Spinal cord (tissue), 10 donors: ENCODE results near the gene ZDHHC16. TPM values are rescaled to one million over a fixed set of nuclear protein-coding genes. Genes with fewer than 3 reads are reported as not detected.

Source experiments
- DNase-seq, 6 donors: peaks; one replicate each; pipeline versions ENCODE4 v3.0.0 to v3.0.0-alpha.2; 2013 to 2015; ENCODE audit warnings: low spot score in 6 of 6, low read depth in 4 of 6
- H3K27ac ChIP-seq: one replicate; pipeline ENCODE4 v1.5.1; 2013; ENCODE audit warnings: low read depth, low read length, control low read depth
- H3K27me3 ChIP-seq: one replicate; pipeline ENCODE4 v1.6.1; 2013; ENCODE audit warnings: low read length; ENCODE audit not compliant: control insufficient read depth, insufficient read depth
- H3K36me3 ChIP-seq: one replicate; pipeline ENCODE4 v1.6.1; 2013; ENCODE audit warnings: low read length; ENCODE audit not compliant: control insufficient read depth, insufficient read depth
- H3K4me1 ChIP-seq: one replicate; pipeline ENCODE4 v1.6.1; 2013; ENCODE audit warnings: low read length; ENCODE audit not compliant: control insufficient read depth, insufficient read depth
- H3K4me3 ChIP-seq: one replicate; pipeline ENCODE4 v1.5.1; 2013; ENCODE audit warnings: low read depth, low read length, control low read depth
- H3K9me3 ChIP-seq: one replicate; pipeline ENCODE4 v1.6.1; 2013; ENCODE audit warnings: low read length; ENCODE audit not compliant: control insufficient read depth, insufficient read depth
- WGBS: methylation state at CpG from one replicate; pipeline ENCODE4 v1.1.5; 2013; ENCODE audit warnings: missing lambda C conversion rate; ENCODE audit not compliant: insufficient coverage; 5-methylcytosine and 5-hydroxymethylcytosine counted together
- polyA plus RNA-seq, 2 donors: library from polyadenylated mRNA; unstranded; fragments of 120-200 nt; gene quantifications; one replicate each; pipeline ENCODE4 v1.2.1, GENCODE V29; 2013; ENCODE audit not compliant: insufficient read length in 2 of 2
- small RNA-seq: library from RNA; depleted of rRNA; stranded (forward); fragments of <200 nt; gene quantifications from one replicate; pipeline ENCODE3, GENCODE V24; 2014; ENCODE audit warnings: low replicate concordance
- total RNA-seq, 2 donors: library from RNA; depleted of rRNA in 1 of 2; stranded (reverse); fragments of 120-200 nt in 1 of 2; fragments of >200 nt in 1 of 2; gene quantifications; one replicate each; pipeline versions ENCODE4 v1.2.3 to v1.2.4, GENCODE V29; 2013 to 2014
- donor health status: healthy.

ZDHHC16 gene
- total and polyA plus RNA-seq, 4 donors = 18.1 to 52.9 (median 45.7) TPM

DNA sequence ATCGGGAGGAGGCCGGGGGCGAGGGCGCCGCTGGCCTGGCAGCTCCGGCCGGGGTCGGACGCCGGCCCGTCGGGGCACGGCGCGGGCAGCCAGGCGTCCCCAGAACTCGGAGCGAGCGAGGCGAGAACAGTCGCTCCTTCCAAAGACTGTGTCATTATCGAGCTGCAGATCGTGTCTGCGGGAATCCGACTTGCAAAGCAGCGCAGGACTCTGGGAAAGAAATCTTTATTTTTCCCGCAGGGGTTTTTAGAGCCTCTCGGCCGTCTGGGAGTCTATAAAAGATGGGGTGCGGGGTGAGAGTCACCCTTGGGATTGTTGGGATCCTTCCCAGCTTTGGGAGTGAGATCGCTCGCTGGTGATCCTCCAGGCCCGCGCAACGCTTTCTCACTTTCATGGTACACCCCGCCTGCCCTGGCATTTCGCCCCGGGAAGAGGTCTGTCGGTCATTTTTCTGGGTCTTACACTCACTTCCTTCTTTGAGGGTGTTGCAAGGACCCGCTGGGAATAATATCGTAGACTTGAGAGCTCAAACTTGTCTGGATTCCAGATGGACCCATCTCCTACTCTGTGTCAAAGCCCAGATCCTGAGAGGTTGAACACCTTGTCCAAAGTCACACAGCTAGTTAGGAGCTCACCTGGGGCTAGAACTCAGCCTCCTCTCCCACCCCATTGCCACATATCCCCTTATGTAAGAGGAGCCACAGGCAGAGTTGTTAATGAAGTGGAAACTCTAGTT is 53.8 kb downstream of the ZDHHC16 start:
- Histone ChIP-seq H3K36me3 (no peaks in the 10 kb centered on the region), H3K27ac (peak overlapping the region; percentile 84), H3K27me3 (peaks cover 11% of the 10 kb centered on the region), H3K9me3 (no peaks in the 10 kb centered on the region), H3K4me3 (peak overlapping the region; percentile 100), H3K4me1 (peaks cover 25% of the 10 kb centered on the region)
- DNase-seq = peak in 2 of 6 donors; percentile 58 to 64
- WGBS = 2% methylated on average over 37 of the region's 41 CpGs

- H3K4me3 ChIP-seq = peak overlapping the region; percentile 100
- H3K27ac ChIP-seq = no peak overlapping the region
These were observed 54.3 kb downstream of the ZDHHC16 start for GRCh38 chr10:97500297-97500575.

DNA sequence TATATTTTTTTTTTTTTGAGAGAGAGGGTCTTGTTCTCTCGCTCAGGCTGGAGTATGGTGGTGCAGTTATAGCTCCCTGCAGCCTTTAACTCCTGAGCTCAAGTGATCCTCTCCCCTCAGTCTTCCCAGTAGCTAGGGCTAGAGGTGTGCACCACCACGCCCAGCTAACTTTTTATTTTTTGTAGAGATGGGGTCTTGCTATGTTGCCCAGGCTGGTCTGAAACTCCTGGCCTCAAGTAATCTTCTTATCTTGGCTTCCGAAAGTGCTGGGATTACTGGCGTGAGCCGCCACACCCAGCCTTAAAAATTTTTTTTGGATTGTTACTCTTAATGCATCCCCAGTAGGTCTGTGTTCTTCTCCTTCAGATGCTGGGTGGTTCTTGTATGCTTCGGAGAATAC is 56.9 kb downstream of the ZDHHC16 start:
- H3K9me3 ChIP-seq = no peaks in the 10 kb centered on the region
- DNase-seq = no peak
- no CpG with 5 or more reads among the region's 6 CpGs for WGBS
- H3K4me3 ChIP-seq = no peak overlapping the region
- peaks cover 12% of the 10 kb centered on the region for H3K4me1 ChIP-seq
- peaks cover 13% of the 10 kb centered on the region for H3K27me3 ChIP-seq
- no peak overlapping the region for H3K27ac ChIP-seq
- H3K36me3 ChIP-seq = no peaks in the 10 kb centered on the region

More at GRCh38 chr10:97500297-97500575, 54.3 kb downstream of the ZDHHC16 start:
- H3K27me3 ChIP-seq = peaks cover 11% of the 10 kb centered on the region
- no peaks in the 10 kb centered on the region for H3K36me3 ChIP-seq
- H3K9me3 ChIP-seq = no peaks in the 10 kb centered on the region
- peaks cover 20% of the 10 kb centered on the region for H3K4me1 ChIP-seq
- 88% methylated on average over 2 of the region's 2 CpGs for WGBS
- DNase-seq = no peak

GRCh38 chr10:97503406-97503805 is 57.4 kb downstream of the ZDHHC16 start:
- H3K36me3 ChIP-seq = no peaks in the 10 kb centered on the region
- H3K4me3 ChIP-seq = no peak overlapping the region
- H3K27me3 ChIP-seq = peaks cover 13% of the 10 kb centered on the region
- DNase-seq = no peak
- H3K4me1 ChIP-seq = peaks cover 12% of the 10 kb centered on the region
- WGBS = 86% methylated on average over 2 of the region's 3 CpGs
- H3K9me3 ChIP-seq = no peaks in the 10 kb centered on the region
- no peak overlapping the region for H3K27ac ChIP-seq

DNA sequence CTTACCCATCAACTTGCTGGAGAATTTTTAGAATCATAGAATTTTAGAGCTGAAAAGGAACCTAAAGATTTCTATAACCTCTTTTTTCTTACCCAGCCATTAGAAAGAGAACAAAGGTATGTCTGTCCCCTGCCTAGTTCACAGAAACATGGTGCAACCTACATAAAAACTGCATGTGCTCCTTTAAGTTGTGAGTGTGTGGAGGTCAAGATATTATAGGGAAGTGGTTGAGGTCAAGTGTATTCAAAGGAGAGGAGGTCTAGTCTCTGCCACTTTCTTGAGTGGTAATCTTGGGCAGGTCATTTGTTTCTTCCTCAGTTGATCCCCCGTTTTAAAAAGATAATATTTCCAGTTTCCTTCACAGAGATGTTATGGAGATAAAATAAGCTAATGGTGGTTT is 59.2 kb downstream of the ZDHHC16 start:
- no CpG with 5 or more reads among the region's 1 CpG for WGBS

GRCh38 chr10:97506199-97506991 is 60.4 kb downstream of the ZDHHC16 start:
- H3K4me3 ChIP-seq = no peak overlapping the region
- no peaks in the 10 kb centered on the region for H3K9me3 ChIP-seq
- 66% methylated on average over 2 of the region's 3 CpGs for WGBS
- peaks cover 2% of the 10 kb centered on the region for H3K27me3 ChIP-seq
- H3K27ac ChIP-seq = no peak overlapping the region
- H3K36me3 ChIP-seq = no peaks in the 10 kb centered on the region
- no peak for DNase-seq
- no peaks in the 10 kb centered on the region for H3K4me1 ChIP-seq

More for the DNA sequence above, 59.2 kb downstream of the ZDHHC16 start:
- Histone ChIP-seq H3K27me3 (peaks cover 8% of the 10 kb centered on the region), H3K9me3 (no peaks in the 10 kb centered on the region), H3K27ac (no peak overlapping the region), H3K36me3 (no peaks in the 10 kb centered on the region), H3K4me1 (peaks cover 5% of the 10 kb centered on the region), H3K4me3 (no peak overlapping the region)
- DNase-seq = no peak

Small RNA genes lying within 50 kb of the gene (small RNA-seq; reads per million reads assigned to genes)
- gene RF00019 = not detected

Other genes starting within 250 kb of the ZDHHC16 start
- gene ARHGAP19, start 153.5 kb upstream of the ZDHHC16 start, total RNA-seq = 10 to 100 TPM; 17.4 to 35.5 TPM
- 10 to 100 TPM; 11.6 to 16.4 TPM for gene ARHGAP19, start 153.5 kb upstream of the ZDHHC16 start, polyA plus RNA-seq
- 1 to 10 TPM; 2.6 to 3.0 TPM for gene FRAT1, start 126.9 kb upstream of the ZDHHC16 start, total RNA-seq
- 1 to 10 TPM; 7.3 to 8.1 TPM for gene FRAT1, start 126.9 kb upstream of the ZDHHC16 start, polyA plus RNA-seq
- gene FRAT2, start 111.4 kb upstream of the ZDHHC16 start, total RNA-seq = 10 to 100 TPM in 1 of 2 donors, 1 to 10 TPM in 1; 8.1 to 10.5 TPM
- 10 to 100 TPM; 11.2 to 11.6 TPM for gene FRAT2, start 111.4 kb upstream of the ZDHHC16 start, polyA plus RNA-seq
- gene RRP12, start 44.8 kb upstream of the ZDHHC16 start, total RNA-seq = 10 to 100 TPM in 1 of 2 donors, 1 to 10 TPM in 1; 9.7 to 18.0 TPM
- gene RRP12, start 44.8 kb upstream of the ZDHHC16 start, polyA plus RNA-seq = 10 to 100 TPM; 20.9 to 28.3 TPM
- gene PGAM1, start 20.0 kb upstream of the ZDHHC16 start, total RNA-seq = 100 to 1,000 TPM; 217 to 302 TPM
- 100 to 1,000 TPM; 381 to 404 TPM for gene PGAM1, start 20.0 kb upstream of the ZDHHC16 start, polyA plus RNA-seq
- gene EXOSC1, start 169 bp upstream of the ZDHHC16 start, total RNA-seq = 10 to 100 TPM; 28.8 to 47.9 TPM
- 10 to 100 TPM; 29.9 to 37.9 TPM for gene EXOSC1, start 169 bp upstream of the ZDHHC16 start, polyA plus RNA-seq
- gene MMS19, start 52.2 kb downstream of the ZDHHC16 start, total RNA-seq = 10 to 100 TPM; 63.6 to 68.9 TPM
- gene MMS19, start 52.2 kb downstream of the ZDHHC16 start, polyA plus RNA-seq = 10 to 100 TPM; 68.9 to 84.3 TPM
- 10 to 100 TPM in 1 of 2 donors, 1 to 10 TPM in 1; 4.6 to 11.3 TPM for gene UBTD1, start 52.7 kb downstream of the ZDHHC16 start, total RNA-seq
- 10 to 100 TPM; 15.3 to 16.4 TPM for gene UBTD1, start 52.7 kb downstream of the ZDHHC16 start, polyA plus RNA-seq
- gene ANKRD2, start 126.6 kb downstream of the ZDHHC16 start, total RNA-seq = under 1 TPM; 0.44 to 0.89 TPM
- gene ANKRD2, start 126.6 kb downstream of the ZDHHC16 start, polyA plus RNA-seq = 1 to 10 TPM in 1 of 2 donors, under 1 TPM in 1; 0.71 to 1.4 TPM
- gene HOGA1, start 138.2 kb downstream of the ZDHHC16 start, total RNA-seq = 1 to 10 TPM; 3.1 to 4.0 TPM
- 1 to 10 TPM; 2.6 to 4.0 TPM for gene HOGA1, start 138.2 kb downstream of the ZDHHC16 start, polyA plus RNA-seq
- gene C10orf62, start 143.5 kb downstream of the ZDHHC16 start, total RNA-seq = under 1 TPM in 1 of 2 donors, not detected in 1; 0.50 TPM
- under 1 TPM in 1 of 2 donors, not detected in 1; 0.26 TPM for gene C10orf62, start 143.5 kb downstream of the ZDHHC16 start, polyA plus RNA-seq
- 10 to 100 TPM; 19.2 to 27.8 TPM for gene MORN4, start 187.3 kb downstream of the ZDHHC16 start, total RNA-seq
- gene MORN4, start 187.3 kb downstream of the ZDHHC16 start, polyA plus RNA-seq = 10 to 100 TPM; 44.0 to 45.7 TPM
- 10 to 100 TPM; 17.1 to 17.7 TPM for gene PI4K2A, start 194.5 kb downstream of the ZDHHC16 start, total RNA-seq
- gene PI4K2A, start 194.5 kb downstream of the ZDHHC16 start, polyA plus RNA-seq = 10 to 100 TPM; 20.4 to 21.2 TPM
- gene AVPI1, start 241.1 kb downstream of the ZDHHC16 start, total RNA-seq = 10 to 100 TPM; 11.6 to 18.7 TPM
- gene AVPI1, start 241.1 kb downstream of the ZDHHC16 start, polyA plus RNA-seq = 10 to 100 TPM in 1 of 2 donors, 1 to 10 TPM in 1; 8.2 to 15.2 TPM